Measurements from ENCODE around the gene C6orf136. TPM values are rescaled to one million over a fixed set of nuclear protein-coding genes. Genes with fewer than 3 reads are reported as not detected.

C6orf136 gene
- total and polyA plus RNA-seq, 9 of the 15 experiments (the other 6 are each of a cell fraction or from before 2014, with no cell fraction given): 14.1 to 63.1 (median 18.4) TPM

- no peak for TF ChIP-seq KLF6 (CRISPR knock-in tag; IDR thresholded peaks at IDR 0.05; ENCODE audit: borderline replicate concordance)
- no peak for TF ChIP-seq KAT2B (IDR thresholded peaks at IDR 0.05; ENCODE audit: low read depth, low read length)
- no peak for TF ChIP-seq ZNF445 (CRISPR knock-in tag; IDR thresholded peaks at IDR 0.05; ENCODE audit: low read depth)
- TF ChIP-seq PTRF (tag; IDR thresholded peaks at IDR 0.05): no peak
- no peak for TF ChIP-seq PCBP2 (IDR thresholded peaks at IDR 0.05; ENCODE audit: low read depth, low read length, poor library complexity, severe bottlenecking)
- TF ChIP-seq HNRNPUL1 (IDR thresholded peaks at IDR 0.05; ENCODE audit: low read length): no peak
- TF ChIP-seq NFIC (IDR thresholded peaks at IDR 0.05): no peak
- TF ChIP-seq ARID2 (IDR thresholded peaks at IDR 0.05): no peak
- no peak; the same call in none of the 2 replicates for TF ChIP-seq HDAC2 (IDR thresholded peaks at IDR 0.05)
- no peak for TF ChIP-seq ZNF398 (CRISPR knock-in tag; IDR thresholded peaks at IDR 0.05)
- no peak for TF ChIP-seq RNF219 (CRISPR knock-in tag; IDR thresholded peaks at IDR 0.05)
- no peak for TF ChIP-seq BRF1 (IDR thresholded peaks at IDR 0.05; ENCODE audit: borderline replicate concordance, extremely low read depth, insufficient read length)
- TF ChIP-seq PHF21A (IDR thresholded peaks at IDR 0.05; ENCODE audit: borderline replicate concordance, low read depth): no peak
- TF ChIP-seq THRB (CRISPR knock-in tag; conservative IDR thresholded peaks at IDR 0.05): no peak
- no peak for TF ChIP-seq HMGXB4 (CRISPR knock-in tag; IDR thresholded peaks at IDR 0.05)
- TF ChIP-seq ZNF586 (CRISPR knock-in tag; conservative IDR thresholded peaks at IDR 0.05): no peak
- TF ChIP-seq ZNF384 (IDR thresholded peaks at IDR 0.05; ENCODE audit: low read depth, low read length): no peak
- no peak for TF ChIP-seq ZNF780A (CRISPR knock-in tag; IDR thresholded peaks at IDR 0.05)
- TF ChIP-seq MTF1 (CRISPR knock-in tag; IDR thresholded peaks at IDR 0.05; ENCODE audit: borderline replicate concordance): no peak
- no peak for TF ChIP-seq ZNF644 (tag; IDR thresholded peaks at IDR 0.05; ENCODE audit: low read depth)
- no peak for TF ChIP-seq GATAD2B (IDR thresholded peaks at IDR 0.05; ENCODE audit: borderline replicate concordance)
Measured at GRCh38 chr6:30690403-30691207, 43.7 kb downstream of the C6orf136 start, which contains the start of gene NRM (continued).

Data from K562 (cell line).